ENCODE measurements around the gene KCND1.

- TF ChIP-seq EZH2 (IDR thresholded peaks at IDR 0.05; ENCODE audit: borderline replicate concordance, low read length) (no peak), CTCF (IDR thresholded peaks at IDR 0.05; ENCODE audit: low read length) (no peak)
These were observed 36.9 kb downstream of the KCND1 start for GRCh38 chrX:48934581-48935300.

Data from OCI-LY1 (cell line).